Activated T-cell treated with anti-CD3 and anti-CD28 coated beads, Interleukin-2, amount 50 U/mL, for 48 hours (primary cell): ENCODE data around the gene BLVRB.
"Not testable (repeated sequence)": the region's sequence is repeated elsewhere in the genome, so short reads cannot be mapped to it uniquely, and the experiment has no call there.

Source experiments
- DNase-seq, 2 experiments: peaks; one replicate each; pipeline ENCODE4 v3.0.0-alpha.2; 2020

BLVRB gene

DNA sequence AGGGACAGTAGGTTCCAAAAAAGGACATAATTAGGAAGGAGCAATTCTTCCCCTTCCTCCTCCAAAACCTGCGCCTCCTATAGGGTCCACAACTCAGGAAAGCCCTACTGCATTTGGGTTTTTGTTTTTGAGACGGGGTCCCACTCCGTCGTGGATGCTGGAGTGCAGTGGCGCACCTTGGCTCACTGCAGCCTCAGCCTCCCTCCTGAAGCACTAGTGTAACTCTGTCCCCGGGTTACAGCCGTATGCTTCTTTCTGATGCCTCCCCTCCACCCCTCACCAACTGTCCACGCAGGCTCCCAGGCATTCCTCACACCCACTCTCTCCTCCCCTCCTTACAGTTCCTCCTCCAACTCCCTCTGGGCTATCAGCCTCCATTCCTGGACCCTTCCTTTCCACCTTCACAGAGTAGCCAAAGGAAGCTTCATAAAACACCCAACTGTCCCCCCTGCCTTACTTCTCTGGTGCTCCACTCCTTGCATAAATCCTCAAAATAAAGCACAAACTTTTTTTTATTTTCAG, 19.2 kb downstream of the BLVRB start:
- no peak for DNase-seq

DNA sequence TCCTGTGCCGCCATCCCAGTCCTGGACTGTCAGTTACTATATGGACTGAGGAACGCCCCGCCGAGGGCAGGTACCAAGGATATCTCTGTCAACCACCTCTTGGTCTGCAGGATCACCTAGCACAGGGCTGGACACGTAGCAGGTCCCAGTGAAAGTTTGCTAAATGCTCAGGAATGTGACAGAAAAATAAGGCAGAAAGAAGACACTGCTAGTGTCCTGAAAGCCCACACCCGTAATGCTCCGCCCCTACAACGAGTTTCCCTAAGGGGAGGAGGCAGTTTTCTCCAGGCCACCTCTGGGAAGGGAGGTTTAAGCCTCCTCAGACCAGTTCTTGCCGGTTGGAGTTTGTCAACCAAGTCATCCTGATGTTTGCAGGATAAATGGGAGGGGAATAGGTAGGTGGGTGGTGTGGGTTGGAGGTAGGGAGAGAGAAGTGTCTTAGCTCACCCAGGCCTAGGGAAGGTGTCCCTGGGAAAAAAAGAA, 19.7 kb downstream of the BLVRB start:
- DNase-seq = no peak

DNA sequence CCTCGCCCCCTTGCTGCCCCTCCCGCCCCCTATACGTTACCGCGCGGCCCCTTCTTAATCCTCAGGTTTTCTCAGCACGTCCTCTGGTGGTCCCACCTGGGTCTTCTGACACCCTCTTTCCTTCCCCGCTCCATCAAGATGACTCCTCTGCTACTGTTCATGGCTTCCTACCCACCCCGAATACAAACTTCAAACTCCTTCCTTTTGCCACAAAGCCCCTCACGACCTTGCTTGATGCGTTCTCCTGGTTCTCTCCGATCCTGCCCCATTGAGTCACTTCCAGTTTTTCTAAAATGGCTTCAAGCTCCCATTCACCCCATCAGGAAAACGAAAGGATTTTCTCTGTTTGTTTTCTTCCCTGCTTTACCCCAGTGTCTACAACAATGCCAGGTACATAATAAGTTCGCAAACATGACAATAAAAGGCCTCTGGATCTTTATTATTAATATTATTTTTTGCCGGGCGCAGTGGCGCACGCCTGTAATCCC, 20.7 kb downstream of the BLVRB start:
- no peak for DNase-seq

DNA sequence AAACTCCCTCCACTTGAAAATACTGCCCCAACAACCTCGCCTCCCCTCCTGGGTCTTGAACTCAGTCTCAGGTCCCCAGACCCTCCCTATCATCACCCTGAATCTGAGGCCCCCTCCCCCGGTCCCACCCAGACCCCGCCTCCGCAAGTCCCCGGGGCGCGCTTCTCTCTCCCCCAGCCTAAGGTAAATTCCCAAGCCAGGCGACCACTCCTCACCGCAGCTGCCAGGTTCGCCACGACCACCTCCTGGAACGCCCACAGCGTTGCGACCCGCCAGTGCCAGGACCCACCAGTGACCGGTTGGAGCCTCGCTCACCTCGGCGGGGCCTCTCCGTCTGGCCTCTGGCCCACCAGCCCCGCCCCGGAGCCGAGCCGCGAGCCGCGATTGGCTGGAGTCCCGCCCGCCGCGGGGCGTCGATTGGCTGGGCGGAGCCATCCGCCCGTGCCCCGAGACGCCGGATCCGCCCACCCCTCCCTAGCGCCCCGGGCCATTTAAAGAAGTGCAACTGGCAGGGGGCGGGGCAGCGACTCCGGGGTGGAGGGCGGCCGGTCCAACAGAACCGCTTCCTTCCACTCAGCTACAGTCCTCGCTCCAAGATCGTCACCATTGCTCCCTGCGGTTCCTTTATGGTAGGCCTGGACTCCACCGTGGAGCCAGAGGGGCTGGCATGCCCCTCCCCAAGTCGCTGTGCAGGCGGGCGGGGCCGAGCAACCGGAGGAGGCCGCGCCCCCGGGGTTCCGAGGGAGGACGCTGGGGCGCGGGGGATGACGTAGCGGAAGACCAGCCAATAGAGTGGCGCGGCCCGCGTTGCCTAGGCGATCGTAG, 21.3 kb downstream of the BLVRB start, which contains the start of gene SERTAD3:
Gene SERTAD3, minus strand, starts transcription at position 336 of the 825 bp plus-strand sequence. CDS start 2,255 bp downstream, outside the sequence.
- peak; percentile 98 for DNase-seq

DNA sequence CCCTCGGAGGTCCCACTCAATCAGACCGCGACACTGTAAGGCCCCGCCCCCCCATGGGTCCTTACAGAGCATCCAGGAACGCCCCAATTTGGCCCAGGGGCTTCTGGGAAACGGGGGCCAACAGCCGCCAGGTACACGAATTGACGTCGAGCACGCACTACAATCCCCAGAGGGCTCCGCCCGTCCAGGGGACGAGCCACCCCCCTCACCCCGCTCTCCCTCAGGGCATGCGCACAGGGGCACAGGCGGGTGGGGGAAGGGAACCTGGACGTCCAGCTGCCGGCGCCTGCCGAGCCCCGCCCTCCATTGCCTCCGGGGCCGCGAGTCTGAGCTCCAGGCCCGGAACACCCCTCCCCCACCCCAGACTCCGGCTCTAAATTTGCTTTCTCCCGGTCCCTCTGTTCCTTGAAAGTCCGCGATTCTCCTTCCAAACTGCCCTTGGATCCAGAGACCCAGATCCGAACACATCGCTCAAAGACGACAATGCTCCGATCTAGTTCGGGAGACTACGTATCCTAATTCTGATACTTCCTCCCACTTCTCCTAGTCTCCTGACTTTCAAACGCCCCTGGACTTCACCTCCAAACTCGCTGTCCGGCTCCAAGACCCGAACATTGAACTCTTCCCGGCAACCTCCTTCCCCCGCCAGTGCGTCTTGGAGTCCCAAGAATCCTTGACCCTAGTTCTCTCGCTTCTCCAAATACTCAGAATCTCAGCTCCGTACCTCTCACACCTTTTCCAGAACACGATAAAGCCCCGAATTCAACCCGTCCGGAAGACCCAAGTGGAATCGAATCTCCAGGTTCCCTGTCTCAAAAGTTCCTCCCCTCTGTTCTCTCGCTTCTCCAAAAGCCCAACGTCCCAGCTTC, 22.2 kb downstream of the BLVRB start:
- DNase-seq = peak; percentile 99

DNA sequence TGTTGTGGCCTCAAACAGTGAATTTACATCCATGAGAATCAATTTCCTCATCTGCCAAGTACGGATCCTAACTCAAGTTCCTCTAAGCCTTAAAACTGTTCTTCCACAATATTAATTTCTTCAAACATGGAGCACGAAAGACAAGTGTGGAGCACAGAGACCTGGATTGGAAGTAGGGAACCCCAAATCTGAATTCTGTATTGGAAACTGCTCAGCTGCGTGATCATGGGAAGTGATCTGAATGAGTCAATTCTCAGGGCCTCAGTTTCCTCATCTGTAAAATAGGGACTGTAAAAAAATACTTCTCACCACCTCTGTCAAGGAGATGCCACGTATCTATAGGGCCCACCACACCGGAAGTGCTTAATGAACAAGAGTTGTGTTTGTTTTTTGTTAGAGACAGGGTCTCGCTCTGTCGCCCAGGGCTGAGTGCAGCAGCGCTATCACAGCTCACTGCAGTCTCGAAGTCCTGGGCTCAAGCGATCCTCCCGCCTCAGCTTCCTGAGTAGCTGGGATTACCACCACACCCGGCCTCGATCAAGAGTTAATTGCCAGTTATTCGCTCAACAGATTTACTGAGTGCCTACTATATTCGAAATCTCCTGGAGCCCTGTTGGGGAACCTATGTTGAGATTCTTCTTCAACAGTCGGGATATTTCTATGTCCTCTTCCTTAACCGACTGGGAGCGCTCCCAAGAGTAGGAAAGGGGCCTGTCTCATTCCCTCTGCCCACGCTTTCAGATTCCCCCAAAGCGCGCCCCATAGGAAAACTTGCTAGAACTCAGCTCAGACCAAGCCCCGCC, 23.0 kb downstream of the BLVRB start:
- no peak for DNase-seq

DNA sequence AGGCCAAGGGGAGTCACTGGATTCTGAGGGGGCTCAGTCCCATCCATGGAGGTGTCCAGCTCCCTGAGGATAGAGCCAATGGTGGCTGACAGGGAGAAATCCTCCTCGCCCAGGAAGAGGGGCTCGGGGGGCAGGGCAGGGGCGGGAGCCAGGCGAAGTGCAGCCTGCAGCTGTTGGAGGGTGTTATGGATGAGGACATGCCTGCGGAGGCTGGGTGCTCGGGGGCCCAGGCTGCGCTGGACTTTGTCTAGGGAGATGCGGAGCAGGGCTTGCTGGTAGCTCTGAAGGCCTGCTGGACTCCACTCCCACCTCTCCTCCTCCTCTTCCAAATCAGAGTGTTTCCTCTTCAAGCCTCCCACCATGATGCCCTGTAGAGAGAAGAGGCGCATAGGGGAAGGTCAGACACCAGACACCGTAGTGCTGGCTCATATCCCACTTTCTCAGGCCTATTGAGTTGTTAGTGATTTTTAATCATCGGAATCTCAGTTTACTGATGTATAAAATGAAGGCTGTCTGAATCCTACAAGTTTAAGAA, 23.8 kb downstream of the BLVRB start:
- DNase-seq = no peak

DNA sequence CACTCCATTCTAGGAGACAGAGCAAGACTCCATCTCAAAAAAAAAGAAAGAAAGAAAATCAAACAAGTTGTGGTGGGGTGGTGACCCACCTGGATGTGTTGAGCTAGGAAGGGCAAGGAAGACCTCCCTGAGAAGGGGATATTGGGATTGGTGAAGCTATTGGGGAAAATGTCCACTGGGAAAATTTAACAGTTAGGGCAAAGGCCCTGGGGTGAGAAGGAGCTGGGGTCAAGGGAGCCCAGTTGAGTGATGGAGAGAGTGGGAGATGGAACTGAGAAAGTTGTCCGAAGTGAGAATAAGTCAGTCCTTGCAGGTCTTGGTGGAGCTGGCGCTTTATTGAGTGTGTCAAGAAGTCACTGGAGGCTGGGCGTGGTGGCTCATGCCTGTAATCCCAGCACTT, 27.3 kb downstream of the BLVRB start:
- DNase-seq = no peak

DNA sequence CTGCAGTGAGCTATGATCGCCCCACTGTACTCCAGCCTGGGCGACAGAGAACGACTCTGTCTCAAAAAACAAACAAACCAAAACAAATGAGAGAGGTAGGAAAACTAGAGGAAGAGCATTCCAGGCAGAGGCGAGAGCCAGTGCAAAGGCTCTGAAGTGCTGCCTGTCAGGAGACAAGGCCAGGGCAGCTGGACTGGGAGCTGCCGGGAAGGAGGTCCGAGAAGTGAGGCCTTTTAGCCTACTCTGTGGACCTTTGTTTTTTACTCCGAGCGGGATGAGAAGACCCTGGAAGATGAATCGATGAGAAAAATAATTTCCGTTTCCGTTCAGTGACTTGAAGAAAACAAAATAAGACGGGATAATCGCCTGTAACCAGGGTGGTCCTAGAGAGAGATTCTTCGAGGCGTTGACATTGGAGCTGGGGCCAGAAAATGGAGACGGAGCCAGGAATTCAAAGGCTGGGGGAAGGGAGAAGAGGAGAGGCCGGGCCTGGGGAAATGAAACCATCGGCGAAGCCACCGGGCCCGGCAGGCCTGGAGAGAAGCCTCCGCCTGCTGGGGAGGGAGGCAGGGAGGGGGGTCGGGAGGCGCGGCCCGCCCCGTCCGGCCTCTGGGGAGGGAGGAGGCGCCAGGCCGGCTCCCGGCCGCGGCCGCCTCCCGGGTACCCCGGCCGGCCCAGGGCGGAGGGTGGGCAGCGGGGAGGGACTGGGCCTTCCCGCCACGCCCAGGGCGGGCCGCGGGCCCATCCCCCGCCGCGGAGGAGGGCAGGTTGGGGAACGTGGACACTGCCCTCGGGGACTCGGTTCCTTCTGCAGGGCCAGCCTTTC, 31.9 kb downstream of the BLVRB start:
- DNase-seq = peak; percentile 59 to 69

DNA sequence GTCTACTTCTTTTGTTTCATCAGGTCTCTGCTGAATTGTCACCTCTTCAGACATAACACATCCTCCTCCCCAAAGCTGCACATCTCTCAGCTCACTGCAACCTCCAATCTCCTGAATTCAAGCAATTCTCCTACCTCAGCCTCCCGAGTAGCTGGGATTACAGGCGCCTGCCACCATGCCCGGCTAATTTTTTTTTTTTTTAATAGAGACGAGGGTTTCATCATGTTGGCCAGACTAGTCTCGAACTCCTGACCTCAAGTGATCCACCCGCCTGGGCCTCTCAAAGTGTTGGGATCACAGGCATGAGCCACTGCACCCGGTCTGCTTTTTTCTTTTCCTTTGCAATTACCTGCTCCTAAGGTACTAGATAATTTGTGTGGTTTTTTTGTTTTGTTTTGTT, 32.8 kb downstream of the BLVRB start:
- not testable (repeated sequence) for DNase-seq

DNA sequence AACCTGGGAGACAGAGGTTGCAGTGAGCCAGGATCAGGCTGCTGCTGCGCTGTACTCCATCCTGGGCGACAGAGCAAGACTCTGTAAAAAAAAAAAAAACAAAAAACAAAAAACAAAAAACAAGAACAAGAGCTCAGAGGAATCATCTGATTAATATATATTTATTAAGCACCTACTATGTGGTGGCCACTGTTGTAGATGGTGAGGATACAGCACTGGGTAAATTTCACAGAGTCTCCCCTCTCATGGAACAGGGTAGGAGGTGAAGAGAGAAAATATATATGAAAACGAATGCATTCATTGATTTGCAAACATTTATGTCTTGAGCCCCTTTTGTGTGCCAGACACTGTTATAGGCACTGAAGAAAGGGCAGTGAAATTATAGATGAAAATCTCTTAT, 33.8 kb downstream of the BLVRB start:
- no peak for DNase-seq

DNA sequence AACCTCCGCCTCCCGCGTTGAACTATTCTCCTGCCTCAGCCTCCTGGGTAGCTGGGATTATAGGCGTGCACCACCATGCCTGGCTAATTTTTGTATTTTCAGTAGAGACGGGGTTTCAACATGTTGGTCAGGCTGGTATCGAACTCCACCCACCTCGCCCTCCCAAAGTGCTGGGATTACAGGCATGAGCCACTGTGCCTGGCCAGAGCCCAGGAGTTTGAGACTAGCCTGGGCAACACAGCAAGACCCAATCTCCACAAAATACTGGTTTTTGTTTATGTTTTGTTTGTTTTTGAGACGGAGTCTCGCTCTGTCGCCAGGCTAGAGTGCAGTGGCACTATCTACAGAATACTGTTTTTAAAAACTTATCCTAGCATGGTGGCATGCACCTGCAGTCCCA, 35.3 kb downstream of the BLVRB start:
- not testable (repeated sequence) for DNase-seq

DNA sequence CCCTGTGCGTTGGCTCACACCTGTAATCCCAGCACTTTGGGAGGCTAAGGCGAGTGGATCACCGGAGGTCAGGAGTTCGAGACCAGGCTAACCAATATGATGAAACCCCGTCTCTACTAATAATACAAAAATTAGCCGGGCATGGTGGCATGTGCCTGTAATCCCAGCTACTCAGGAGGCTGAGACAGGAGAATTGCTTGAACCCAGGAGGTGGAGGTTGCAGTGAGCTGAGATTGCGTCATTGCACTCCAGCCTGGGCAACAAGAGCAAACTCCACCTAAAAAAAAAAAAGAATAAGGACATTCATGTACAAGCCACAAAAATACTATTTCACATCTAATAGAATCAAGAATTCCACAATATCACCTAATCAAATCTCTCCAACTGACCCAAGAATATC, 37.3 kb downstream of the BLVRB start:
- DNase-seq = not testable (repeated sequence)

DNA sequence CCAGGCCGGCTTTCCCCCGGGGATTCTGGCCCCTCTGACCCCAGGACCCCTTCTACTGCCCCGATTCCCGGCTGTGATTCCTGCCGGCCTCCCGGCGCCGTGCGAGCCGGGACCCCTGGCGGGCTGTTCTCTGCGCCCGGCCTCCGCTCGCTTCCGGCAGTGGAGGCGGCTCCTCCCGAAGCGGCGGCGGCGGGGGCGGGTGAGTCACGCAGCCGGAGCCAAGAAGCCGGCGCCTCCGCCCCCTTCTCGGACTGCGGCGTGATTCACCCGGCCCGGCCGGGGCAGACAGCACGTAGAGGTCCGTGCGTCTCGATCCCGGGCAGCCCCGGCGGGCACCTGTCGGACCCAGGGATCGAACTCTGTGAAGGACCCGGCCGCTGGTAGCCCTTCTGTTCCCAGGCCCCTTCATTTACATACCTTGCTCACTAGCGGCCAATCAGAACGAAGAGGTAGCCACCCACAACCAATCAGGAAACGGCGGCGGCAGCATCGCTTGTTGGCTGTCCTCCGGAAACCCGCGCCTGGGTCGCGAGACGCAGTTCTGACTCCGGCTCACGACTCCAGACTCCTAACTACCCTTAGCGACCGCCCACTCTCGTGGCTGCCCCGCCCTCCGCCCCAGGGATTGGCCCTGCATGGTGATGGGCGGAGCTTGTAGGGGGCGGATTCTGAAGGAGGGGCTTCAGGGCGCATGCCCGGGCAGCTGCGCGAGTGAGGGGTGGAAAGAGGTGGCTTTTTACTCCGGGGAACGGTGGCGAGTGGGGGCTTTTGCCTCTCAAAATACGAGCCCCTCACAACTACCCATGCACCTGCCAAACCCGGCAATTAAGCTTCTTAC, 39.9 kb downstream of the BLVRB start, which contains the start of gene SERTAD1:
Gene SERTAD1, minus strand, starts transcription at position 543 of the 838 bp plus-strand sequence. CDS start 2,446 bp downstream, outside the sequence.
- DNase-seq = peak; percentile 100

DNA sequence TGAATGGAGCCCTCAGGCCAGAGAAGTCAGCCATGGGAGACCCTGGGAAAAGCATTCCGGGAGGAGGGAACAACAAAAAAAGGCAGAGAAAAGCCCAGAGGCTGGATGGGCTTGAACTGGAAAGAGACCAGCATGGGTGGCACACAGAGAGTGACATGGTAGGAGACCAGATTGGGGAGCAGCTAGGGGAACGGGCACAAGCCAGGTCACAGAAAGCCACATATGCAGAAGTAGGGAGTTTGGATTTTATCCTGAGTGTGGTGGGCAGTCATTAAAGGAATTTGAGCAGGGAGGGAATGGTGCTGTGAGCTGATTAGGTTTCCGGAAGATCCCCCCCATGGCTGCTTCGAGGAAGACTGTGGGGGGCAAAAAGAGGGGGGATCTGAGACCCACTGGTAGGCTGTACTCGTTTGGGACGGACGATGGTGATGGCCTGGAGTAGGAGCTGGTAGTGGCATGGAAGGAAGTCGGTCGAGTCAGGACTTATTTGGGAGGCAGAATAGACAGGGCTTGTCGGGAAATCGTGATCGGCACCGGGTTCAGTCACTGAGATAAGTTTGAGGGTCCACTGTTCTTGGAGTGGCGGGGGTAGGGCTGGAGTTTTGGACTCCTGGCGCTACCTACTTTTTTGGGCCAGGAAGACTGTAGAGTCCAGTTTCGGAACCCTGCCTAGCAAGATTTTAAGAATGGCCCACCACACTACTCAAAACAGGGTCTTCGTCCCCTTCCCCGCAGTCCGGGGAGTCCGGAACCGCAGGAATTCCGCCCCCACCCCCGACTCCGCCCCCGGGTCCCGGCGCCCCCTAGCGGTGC, 40.7 kb downstream of the BLVRB start:
- DNase-seq = peak in 1 of 2 experiments; percentile 46

DNA sequence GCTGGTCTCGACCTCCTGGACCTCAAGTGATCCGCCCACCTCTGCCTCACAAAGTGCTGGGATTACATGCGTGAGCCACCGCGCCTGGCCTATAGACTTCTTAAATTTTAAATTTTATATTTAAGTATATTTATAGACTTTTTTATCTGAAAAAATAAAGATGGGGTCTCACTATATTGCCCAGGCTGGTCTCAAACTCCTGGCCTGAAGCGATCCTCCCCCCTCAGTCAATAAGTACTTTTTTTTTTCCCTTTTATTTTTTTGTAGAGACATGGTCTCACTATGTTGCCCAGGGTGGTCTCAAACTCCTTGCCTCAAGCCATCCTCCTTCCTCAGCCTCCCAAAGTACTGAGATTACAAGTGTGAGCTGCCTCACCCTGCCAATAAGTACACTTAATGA, 41.6 kb downstream of the BLVRB start:
- no peak for DNase-seq

DNA sequence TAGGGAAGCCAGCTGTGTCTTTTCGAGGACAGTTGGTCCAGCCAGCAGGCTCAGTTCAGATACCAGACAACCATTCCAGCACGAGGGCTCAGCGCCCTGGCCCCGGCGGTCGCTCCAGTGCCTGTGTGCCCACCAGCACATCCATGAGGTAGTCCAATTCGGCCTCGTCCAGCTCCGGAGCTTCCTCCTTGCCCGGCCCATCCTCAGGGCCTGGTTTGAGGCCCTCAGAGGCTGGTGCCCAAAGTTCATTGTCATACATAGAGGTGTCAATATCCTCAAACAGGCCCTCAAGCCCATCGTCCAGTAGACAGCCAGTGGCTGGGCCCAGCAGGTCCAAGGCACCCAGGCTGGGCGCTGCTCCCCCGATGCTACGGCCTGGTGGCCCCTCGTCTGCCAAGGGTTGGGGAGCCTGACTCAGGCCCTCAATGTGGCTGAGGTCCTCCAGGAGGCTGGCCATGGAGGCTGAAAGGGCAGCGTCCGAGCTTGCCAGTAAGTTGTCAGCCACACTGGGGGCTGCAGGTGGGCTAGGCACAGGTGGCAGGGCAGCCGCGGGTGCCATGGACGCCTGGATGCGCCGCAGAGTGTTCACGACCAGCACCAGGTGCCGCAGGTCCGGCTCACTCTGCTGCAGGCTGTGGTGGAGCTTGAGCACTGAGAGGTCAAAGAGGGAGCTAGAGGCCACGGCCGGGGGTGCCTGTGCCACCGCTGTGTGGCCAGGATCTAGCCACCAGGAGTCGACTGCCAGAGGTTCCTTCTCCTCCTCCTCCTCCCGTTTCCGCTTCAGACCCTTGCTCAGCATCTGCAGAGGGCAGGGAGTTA, 42.6 kb downstream of the BLVRB start:
- DNase-seq = no peak
